Gastrocnemius medialis (tissue), 4 donors: Measurements from ENCODE around the gene PLEKHG4B. TPM values are rescaled to one million over a fixed set of nuclear protein-coding genes. Genes with fewer than 3 reads are reported as not detected.
"Not testable (repeated sequence)": the region's sequence is repeated elsewhere in the genome, so short reads cannot be mapped to it uniquely, and the experiment has no call there.

ENCODE experiments used
- ATAC-seq, 2 donors: fragments of 150-250 bp; one replicate each; pipeline ENCODE4 v1.9.1; 2016
- DNase-seq, 2 donors: peaks; one replicate each; pipeline ENCODE4 v3.0.0-alpha.2; 2019
- H3K27ac ChIP-seq, 4 donors: fragments of 200-600 bp; sonication (generic); 1 replicate in 1 of 4; 2 replicates in 3 of 4; pipeline ENCODE4 v1.5.1; 2016 to 2018; ENCODE audit warnings: mild to moderate bottlenecking in 2 of 4, moderate library complexity in 1 of 4
- H3K27me3 ChIP-seq, 3 donors: fragments of 200-600 bp; sonication (generic) in 2 of 3; 1 replicate in 1 of 3; 2 replicates in 2 of 3; pipeline versions ENCODE4 v1.5.1 to v1.6.0; 2016 to 2019; ENCODE audit warnings: mild to moderate bottlenecking in 1 of 3, moderate library complexity in 1 of 3
- H3K36me3 ChIP-seq, 2 donors: fragments of 200-600 bp; sonication (generic) in 1 of 2; one replicate each; pipeline ENCODE4 v1.5.1; 2017 to 2018
- H3K4me1 ChIP-seq, 2 donors: fragments of 200-600 bp; sonication (generic) in 1 of 2; one replicate each; pipeline ENCODE4 v1.5.1; 2016 to 2017; ENCODE audit warnings: mild to moderate bottlenecking in 2 of 2
- H3K4me3 ChIP-seq, 4 donors: fragments of 200-600 bp; sonication (generic) in 3 of 4; 1 replicate in 1 of 4; 2 replicates in 3 of 4; pipeline ENCODE4 v1.5.1; 2016 to 2019; ENCODE audit warnings: mild to moderate bottlenecking in 2 of 4
- H3K9me3 ChIP-seq, 3 donors: fragments of 200-600 bp; sonication (generic) in 2 of 3; 1 replicate in 1 of 3; 2 replicates in 2 of 3; pipeline ENCODE4 v1.5.1; 2016 to 2019
- CTCF ChIP-seq, 5 experiments: fragments of 450-650 bp in 3 of 5; fragments of 200-600 bp in 2 of 5; sonication (generic) in 2 of 5; IDR thresholded peaks in 4 of 5; conservative IDR thresholded peaks in 1 of 5; 1 replicate in 4 of 5; 2 replicates in 1 of 5; pipeline ENCODE4 v1.5.1; 2016 to 2019; ENCODE audit warnings: antibody characterized with exemption in 5 of 5, mild to moderate bottlenecking in 3 of 5, moderate library complexity in 3 of 5
- POLR2A ChIP-seq, 2 donors: fragments of 450-650 bp; IDR thresholded peaks; one replicate each; pipeline ENCODE4 v1.6.1; 2017; ENCODE audit warnings: antibody characterized with exemption in 2 of 2, mild to moderate bottlenecking in 2 of 2, moderate library complexity in 2 of 2
- in situ Hi-C, 4 donors: fragments of 200-750 bp; cut with MboI; loops; one replicate each; pipeline versions ENCODE4 v1.15.0 to v1.8.0; 2017; ENCODE audit warnings: low sequenced_read_pairs in 4 of 4
- intact Hi-C: fragments of 100-400 bp; cut with DNase I; formaldehyde crosslinking; loops from one replicate; pipeline ENCODE4 v1.15.1; 2023; ENCODE audit warnings: low total_unique reads
- total RNA-seq, 4 donors: library from RNA; depleted of rRNA; stranded (reverse); fragments of >200 nt; gene quantifications; one replicate each; pipeline versions ENCODE4 v1.1.0 to v1.2.3, GENCODE V29; 2016

Gene PLEKHG4B, protein sequence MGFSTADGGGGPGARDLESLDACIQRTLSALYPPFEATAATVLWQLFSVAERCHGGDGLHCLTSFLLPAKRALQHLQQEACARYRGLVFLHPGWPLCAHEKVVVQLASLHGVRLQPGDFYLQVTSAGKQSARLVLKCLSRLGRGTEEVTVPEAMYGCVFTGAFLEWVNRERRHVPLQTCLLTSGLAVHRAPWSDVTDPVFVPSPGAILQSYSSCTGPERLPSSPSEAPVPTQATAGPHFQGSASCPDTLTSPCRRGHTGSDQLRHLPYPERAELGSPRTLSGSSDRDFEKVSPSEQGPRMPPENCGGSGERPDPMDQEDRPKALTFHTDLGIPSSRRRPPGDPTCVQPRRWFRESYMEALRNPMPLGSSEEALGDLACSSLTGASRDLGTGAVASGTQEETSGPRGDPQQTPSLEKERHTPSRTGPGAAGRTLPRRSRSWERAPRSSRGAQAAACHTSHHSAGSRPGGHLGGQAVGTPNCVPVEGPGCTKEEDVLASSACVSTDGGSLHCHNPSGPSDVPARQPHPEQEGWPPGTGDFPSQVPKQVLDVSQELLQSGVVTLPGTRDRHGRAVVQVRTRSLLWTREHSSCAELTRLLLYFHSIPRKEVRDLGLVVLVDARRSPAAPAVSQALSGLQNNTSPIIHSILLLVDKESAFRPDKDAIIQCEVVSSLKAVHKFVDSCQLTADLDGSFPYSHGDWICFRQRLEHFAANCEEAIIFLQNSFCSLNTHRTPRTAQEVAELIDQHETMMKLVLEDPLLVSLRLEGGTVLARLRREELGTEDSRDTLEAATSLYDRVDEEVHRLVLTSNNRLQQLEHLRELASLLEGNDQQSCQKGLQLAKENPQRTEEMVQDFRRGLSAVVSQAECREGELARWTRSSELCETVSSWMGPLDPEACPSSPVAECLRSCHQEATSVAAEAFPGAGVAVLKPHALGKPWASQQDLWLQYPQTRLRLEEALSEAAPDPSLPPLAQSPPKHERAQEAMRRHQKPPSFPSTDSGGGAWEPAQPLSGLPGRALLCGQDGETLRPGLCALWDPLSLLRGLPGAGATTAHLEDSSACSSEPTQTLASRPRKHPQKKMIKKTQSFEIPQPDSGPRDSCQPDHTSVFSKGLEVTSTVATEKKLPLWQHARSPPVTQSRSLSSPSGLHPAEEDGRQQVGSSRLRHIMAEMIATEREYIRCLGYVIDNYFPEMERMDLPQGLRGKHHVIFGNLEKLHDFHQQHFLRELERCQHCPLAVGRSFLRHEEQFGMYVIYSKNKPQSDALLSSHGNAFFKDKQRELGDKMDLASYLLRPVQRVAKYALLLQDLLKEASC (N-terminal part only)
- not detected for total RNA-seq

GRCh38 chr5:91556-92263, at the start of gene PLEKHG4B:
Gene PLEKHG4B (plus strand): TSS chr5:92168. CDS start chr5:92232, 64 bp downstream.
- H3K9me3 ChIP-seq = no peaks in the 10 kb centered on the region
- intact Hi-C loops = no loop called here
- in situ Hi-C loops = no loop called here
- DNase-seq (no peak), ATAC-seq (no peak)
- TF ChIP-seq CTCF (IDR thresholded peaks at IDR 0.05 in 4 of 5, conservative IDR thresholded peaks at IDR 0.05 in 1 of 5) (no peak), POLR2A (IDR thresholded peaks at IDR 0.05) (no peak)
- H3K4me1 ChIP-seq = no peaks in the 10 kb centered on the region
- no peak within 1 kb of the TSS for H3K27ac ChIP-seq
- H3K27me3 ChIP-seq = peaks cover 60 to 76% (median 69%) of the 10 kb centered on the region in 3 donors
- H3K36me3 ChIP-seq = no peaks in the 10 kb centered on the region
- H3K4me3 ChIP-seq = peak within 1 kb of the TSS in 2 of 4 donors; percentile 31 to 49

GRCh38 chr5:42250-42649, 49.7 kb upstream of the PLEKHG4B start:
- Histone ChIP-seq H3K4me1 (no peaks in the 10 kb centered on the region), H3K9me3 (no peaks in the 10 kb centered on the region), H3K27me3 (peaks cover 0 to 13% (median 0%) of the 10 kb centered on the region in 3 donors), H3K27ac (no peak overlapping the region), H3K36me3 (no peaks in the 10 kb centered on the region), H3K4me3 (no peak overlapping the region)
- intact Hi-C loops = no loop called here
- in situ Hi-C loops = no loop called here
- TF ChIP-seq POLR2A (IDR thresholded peaks at IDR 0.05) (no peak), CTCF (IDR thresholded peaks at IDR 0.05 in 4 of 5, conservative IDR thresholded peaks at IDR 0.05 in 1 of 5) (peak in 1 of 5 experiments; percentile 14)
- no peak for ATAC-seq
- no peak for DNase-seq

DNA sequence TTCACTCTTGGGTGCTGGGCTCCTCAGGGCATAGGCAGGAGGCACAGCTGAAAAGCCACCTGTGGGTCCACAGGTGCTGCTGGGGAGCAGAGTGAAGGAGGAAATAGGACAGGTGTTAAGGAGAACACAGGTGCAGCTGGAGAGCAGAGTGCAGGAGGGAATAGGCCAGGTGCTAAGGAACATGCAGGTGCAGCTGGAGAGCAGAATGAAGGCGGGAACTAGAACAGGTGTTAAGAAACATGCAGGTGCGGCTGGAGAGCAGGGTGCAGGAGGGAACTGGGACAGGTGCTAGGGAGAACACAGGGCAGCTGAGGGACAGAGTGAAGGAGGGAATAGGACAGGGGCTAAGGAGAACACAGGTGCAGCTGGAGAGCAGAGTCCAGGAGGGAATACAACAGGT, 43.8 kb upstream of the PLEKHG4B start:
- in situ Hi-C loops = no loop called here
- DNase-seq (no peak), ATAC-seq (no peak)

DNA sequence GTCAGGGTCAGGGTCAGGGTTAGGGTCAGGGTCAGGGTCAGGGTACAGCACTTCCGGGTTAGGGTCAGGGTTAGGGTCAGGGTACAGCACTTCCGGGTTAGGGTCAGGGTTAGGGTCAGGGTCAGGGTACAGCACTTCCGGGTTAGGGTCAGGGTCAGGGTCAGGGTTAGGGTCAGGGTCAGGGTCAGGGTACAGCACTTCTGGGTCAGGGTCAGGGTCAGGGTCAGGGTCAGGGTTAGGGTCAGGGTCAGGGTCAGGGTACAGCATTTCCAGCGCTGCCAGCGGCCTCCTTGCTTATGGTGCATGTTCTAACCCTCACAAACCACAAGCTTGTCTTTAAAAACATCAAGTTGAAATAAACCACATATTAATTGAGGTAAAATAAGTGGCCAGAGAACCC, 42.4 kb upstream of the PLEKHG4B start:
- DNase-seq = not testable (repeated sequence)

More for the DNA sequence above, 43.8 kb upstream of the PLEKHG4B start:
- Histone ChIP-seq H3K27me3 (peaks cover 12 to 29% (median 14%) of the 10 kb centered on the region in 3 donors), H3K4me3 (no peak overlapping the region), H3K36me3 (no peaks in the 10 kb centered on the region), H3K9me3 (no peaks in the 10 kb centered on the region), H3K4me1 (no peaks in the 10 kb centered on the region), H3K27ac (no peak overlapping the region)
- TF ChIP-seq CTCF (IDR thresholded peaks at IDR 0.05 in 4 of 5, conservative IDR thresholded peaks at IDR 0.05 in 1 of 5) (no peak), POLR2A (IDR thresholded peaks at IDR 0.05) (no peak)
- intact Hi-C loops = no loop called here

More for the DNA sequence above, 42.4 kb upstream of the PLEKHG4B start:
- ATAC-seq, intact Hi-C loops, H3K27ac ChIP-seq, H3K9me3 ChIP-seq, H3K4me1 ChIP-seq, H3K36me3 ChIP-seq, H3K4me3 ChIP-seq, in situ Hi-C loops: not testable (repeated sequence)
- H3K27me3 ChIP-seq = peaks cover 21 to 42% (median 28%) of the 10 kb centered on the region in 3 donors
